HEK293 (cell line): ENCODE results near the gene COASY.

Experiments used
- ELK4 ChIP-seq: IDR thresholded peaks from 2 replicates; pipeline ENCODE4 v1.6.1; 2011; ENCODE audit warnings: mild to moderate bottlenecking, low read depth, low read length, borderline replicate concordance
- GLI2 ChIP-seq: fragments of 450-650 bp; formaldehyde crosslinking; IDR thresholded peaks from 2 replicates; pipeline ENCODE4; 2017; ENCODE audit warnings: missing biosample characterization, missing genetic modification characterization, low read depth, borderline replicate concordance
- KLF7 ChIP-seq: fragments of 450-650 bp; formaldehyde crosslinking; IDR thresholded peaks from 2 replicates; pipeline ENCODE4 v1.5.1; 2016; ENCODE audit warnings: missing biosample characterization, missing genetic modification characterization, borderline replicate concordance
- MYNN ChIP-seq: fragments of 450-650 bp; formaldehyde crosslinking; IDR thresholded peaks from 2 replicates; pipeline ENCODE4 v1.5.1; 2016; ENCODE audit warnings: missing biosample characterization, missing genetic modification characterization, borderline replicate concordance
- TCF7L2 ChIP-seq: IDR thresholded peaks from 2 replicates; pipeline ENCODE4 v1.6.1; 2011; ENCODE audit warnings: low read depth, mild to moderate bottlenecking, inconsistent platforms, low read length, moderate library complexity, borderline replicate concordance
- ZBTB21 ChIP-seq: fragments of 450-650 bp; formaldehyde crosslinking; IDR thresholded peaks from 2 replicates; pipeline ENCODE4 v1.5.1; 2017; ENCODE audit warnings: missing biosample characterization, missing genetic modification characterization
- ZBTB7A ChIP-seq: fragments of 450-650 bp; formaldehyde crosslinking; IDR thresholded peaks from 2 replicates; pipeline ENCODE4 v1.5.1; 2016; ENCODE audit warnings: low read depth, missing biosample characterization, missing genetic modification characterization
- ZNF132 ChIP-seq: fragments of 450-650 bp; formaldehyde crosslinking; IDR thresholded peaks from 2 replicates; pipeline ENCODE4 v1.5.1; 2017; ENCODE audit warnings: missing biosample characterization, missing genetic modification characterization, borderline replicate concordance
- ZNF133 ChIP-seq: fragments of 450-650 bp; formaldehyde crosslinking; IDR thresholded peaks from 2 replicates; pipeline ENCODE4 v1.5.1; 2016; ENCODE audit warnings: missing biosample characterization, missing genetic modification characterization
- ZNF18 ChIP-seq: fragments of 450-650 bp; formaldehyde crosslinking; IDR thresholded peaks from 2 replicates; pipeline ENCODE4 v1.5.1; 2016; ENCODE audit warnings: missing biosample characterization, missing genetic modification characterization
- TF ChIP-seq, protein P1 (sequence below): fragments of 450-650 bp; formaldehyde crosslinking; IDR thresholded peaks from 2 replicates; pipeline ENCODE4 v1.5.1; 2016; ENCODE audit warnings: missing biosample characterization, missing genetic modification characterization

GRCh38 chr17:42518755-42519545, 43.0 kb upstream of the COASY start:
- TF ChIP-seq, protein P1, sequence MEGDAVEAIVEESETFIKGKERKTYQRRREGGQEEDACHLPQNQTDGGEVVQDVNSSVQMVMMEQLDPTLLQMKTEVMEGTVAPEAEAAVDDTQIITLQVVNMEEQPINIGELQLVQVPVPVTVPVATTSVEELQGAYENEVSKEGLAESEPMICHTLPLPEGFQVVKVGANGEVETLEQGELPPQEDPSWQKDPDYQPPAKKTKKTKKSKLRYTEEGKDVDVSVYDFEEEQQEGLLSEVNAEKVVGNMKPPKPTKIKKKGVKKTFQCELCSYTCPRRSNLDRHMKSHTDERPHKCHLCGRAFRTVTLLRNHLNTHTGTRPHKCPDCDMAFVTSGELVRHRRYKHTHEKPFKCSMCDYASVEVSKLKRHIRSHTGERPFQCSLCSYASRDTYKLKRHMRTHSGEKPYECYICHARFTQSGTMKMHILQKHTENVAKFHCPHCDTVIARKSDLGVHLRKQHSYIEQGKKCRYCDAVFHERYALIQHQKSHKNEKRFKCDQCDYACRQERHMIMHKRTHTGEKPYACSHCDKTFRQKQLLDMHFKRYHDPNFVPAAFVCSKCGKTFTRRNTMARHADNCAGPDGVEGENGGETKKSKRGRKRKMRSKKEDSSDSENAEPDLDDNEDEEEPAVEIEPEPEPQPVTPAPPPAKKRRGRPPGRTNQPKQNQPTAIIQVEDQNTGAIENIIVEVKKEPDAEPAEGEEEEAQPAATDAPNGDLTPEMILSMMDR, result no peak
- TF ChIP-seq ZBTB7A (tag by site-specific recombination), result no peak
- TF ChIP-seq ZNF18 (tag by site-specific recombination), result no peak
- TF ChIP-seq ZNF133 (tag by site-specific recombination), result no peak
- TF ChIP-seq GLI2 (tag by site-specific recombination), result no peak
- no peak for TF ChIP-seq ZBTB21 (tag by site-specific recombination)
- TF ChIP-seq ZNF132 (tag by site-specific recombination), result no peak
- no peak for TF ChIP-seq MYNN (tag by site-specific recombination)
- TF ChIP-seq TCF7L2, result no peak
- TF ChIP-seq ELK4, result no peak
- TF ChIP-seq KLF7, result no peak; the same call in 1 of the 2 replicates
